HG03097 (cell line): ENCODE data around the gene PADI1.

Experiments
- ATAC-seq: cut with Tn5 transposase; IDR thresholded peaks from one replicate; pipeline ENCODE4 v1.9.1; 2021; ENCODE audit not compliant: unreplicated experiment, low FRiP score

PADI1 gene

DNA sequence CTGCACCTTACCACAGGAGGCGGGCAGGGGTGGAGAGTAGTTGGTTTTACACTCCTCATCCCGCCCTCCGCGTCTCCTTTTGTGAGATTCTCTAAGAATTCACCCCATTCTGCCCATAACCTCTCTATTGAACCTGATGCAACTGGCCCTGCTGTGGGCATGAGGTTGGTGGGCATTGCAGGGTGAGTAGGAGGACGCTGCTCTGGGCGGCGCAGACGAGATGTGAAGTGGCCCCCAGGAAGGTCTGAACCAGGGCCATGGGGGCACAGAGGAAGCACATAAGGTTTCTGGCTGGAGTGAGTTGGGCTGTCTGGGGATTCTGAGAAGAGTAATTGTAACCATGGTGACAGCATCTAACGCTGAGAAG lies 8.8 kb downstream of the PADI1 start:
- ATAC-seq, result no peak

- no peak for ATAC-seq
Observed at GRCh38 chr1:17214876-17215544, 10.1 kb downstream of the PADI1 start.

DNA sequence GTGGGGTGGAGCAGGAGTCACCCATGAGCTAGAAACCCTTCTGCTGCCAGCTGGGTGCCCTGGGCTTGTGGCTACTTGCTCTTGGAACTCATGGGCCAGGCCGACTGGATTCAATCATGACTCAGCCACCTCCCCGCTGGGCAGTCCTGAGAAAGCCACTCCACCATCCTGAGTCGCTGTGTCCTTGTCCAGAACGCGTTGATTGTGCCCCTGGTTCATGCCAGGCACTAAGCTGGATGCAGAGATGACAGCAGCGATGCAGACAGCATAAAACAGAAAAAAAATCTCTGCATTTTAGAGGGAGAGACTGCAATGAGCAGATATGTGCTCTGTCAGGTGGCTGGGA lies 10.6 kb downstream of the PADI1 start:
- no peak for ATAC-seq

- no peak for ATAC-seq
Observed at GRCh38 chr1:17216078-17216477, 11.2 kb downstream of the PADI1 start.

GRCh38 chr1:17217607-17218006 lies 12.7 kb downstream of the PADI1 start:
- no peak for ATAC-seq

GRCh38 chr1:17218939-17219338 lies 14.0 kb downstream of the PADI1 start:
- no peak for ATAC-seq

DNA sequence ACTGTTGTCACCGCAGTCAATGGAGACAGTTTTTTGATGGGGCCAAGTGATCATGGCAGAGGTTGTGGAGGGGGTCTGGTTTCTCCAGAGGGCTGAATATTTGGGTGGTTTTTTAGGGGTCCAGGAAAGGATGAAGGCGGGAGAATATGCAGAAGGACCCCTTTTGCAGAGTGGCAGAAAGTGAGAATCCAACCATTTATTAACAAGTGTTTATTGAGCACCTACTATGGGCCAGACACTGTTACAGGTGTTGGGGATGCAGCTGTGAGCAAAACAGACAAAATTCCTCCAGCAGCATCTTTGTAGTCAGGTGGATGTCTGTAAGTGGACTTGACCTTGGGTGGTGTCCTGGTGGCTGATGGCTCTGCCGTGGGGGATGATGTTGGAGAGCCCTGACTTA lies 15.4 kb downstream of the PADI1 start:
- ATAC-seq, result no peak

GRCh38 chr1:17222557-17222956 lies 17.6 kb downstream of the PADI1 start:
- no peak for ATAC-seq

DNA sequence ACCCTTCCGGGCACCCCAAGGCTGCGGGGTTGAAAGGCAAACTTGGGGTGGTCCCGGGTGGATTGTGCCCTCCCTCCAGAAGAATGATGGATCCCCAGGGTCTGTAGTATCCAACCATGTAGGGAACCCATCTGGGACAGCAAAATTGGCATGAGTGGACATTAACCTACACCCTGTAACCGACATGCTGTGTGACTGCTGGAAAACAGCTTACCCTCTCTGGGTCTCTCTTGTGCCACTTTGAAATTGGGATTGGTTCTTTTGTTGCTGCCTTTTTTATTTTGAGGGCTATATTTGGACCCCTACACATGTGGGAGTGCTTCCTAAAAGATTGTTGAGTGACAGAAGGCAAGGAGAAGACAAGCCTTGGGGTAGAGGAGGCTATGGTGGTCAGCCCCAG lies 19.5 kb downstream of the PADI1 start:
- no peak for ATAC-seq

- no peak for ATAC-seq
Observed at GRCh38 chr1:17225140-17225539, 20.2 kb downstream of the PADI1 start.

- no peak for ATAC-seq
Observed at GRCh38 chr1:17227358-17227915, 22.5 kb downstream of the PADI1 start.

GRCh38 chr1:17228619-17229018 lies 23.7 kb downstream of the PADI1 start:
- ATAC-seq, result no peak

DNA sequence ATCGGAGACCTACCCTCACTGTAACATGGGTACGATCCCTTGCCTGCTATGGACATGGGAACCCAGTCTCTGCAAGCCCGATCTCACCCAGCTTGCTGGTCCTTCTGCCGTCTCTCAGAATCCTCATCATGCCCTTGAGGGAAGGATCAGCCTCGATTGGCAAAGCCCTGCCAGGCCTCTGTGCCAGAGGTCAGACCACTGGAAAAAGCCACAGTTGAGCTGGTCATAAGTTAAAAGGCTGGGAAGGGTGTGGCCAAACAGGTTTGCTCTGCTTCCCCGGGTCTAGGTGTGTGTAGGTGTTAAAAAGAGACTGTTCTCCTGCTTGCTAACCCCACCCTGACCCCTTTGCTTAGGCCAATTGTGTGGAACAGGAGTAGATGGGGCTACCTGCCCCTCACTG lies 24.5 kb downstream of the PADI1 start:
- no peak for ATAC-seq

DNA sequence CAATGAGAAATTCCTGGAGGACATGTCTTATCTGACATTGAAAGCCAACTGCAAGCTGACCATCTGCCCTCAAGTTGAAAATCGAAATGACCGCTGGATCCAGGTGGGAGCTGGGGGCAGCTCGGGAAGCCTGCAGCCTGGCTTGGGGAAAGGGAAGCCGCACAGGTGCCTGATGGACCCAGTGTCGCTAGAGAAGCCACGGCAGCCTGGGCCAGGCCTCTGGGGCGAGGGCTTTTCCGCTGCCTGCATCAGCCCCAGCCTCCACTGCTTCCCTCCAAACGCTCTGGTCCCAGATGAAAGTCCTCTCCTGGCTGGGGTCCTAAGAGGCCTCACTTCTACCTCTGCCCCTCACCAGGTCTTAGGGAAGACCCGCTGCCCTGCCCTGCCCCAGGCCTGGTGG lies 25.2 kb downstream of the PADI1 start:
- no peak for ATAC-seq

- no peak for ATAC-seq
Observed at GRCh38 chr1:17230671-17231310, 25.9 kb downstream of the PADI1 start.

DNA sequence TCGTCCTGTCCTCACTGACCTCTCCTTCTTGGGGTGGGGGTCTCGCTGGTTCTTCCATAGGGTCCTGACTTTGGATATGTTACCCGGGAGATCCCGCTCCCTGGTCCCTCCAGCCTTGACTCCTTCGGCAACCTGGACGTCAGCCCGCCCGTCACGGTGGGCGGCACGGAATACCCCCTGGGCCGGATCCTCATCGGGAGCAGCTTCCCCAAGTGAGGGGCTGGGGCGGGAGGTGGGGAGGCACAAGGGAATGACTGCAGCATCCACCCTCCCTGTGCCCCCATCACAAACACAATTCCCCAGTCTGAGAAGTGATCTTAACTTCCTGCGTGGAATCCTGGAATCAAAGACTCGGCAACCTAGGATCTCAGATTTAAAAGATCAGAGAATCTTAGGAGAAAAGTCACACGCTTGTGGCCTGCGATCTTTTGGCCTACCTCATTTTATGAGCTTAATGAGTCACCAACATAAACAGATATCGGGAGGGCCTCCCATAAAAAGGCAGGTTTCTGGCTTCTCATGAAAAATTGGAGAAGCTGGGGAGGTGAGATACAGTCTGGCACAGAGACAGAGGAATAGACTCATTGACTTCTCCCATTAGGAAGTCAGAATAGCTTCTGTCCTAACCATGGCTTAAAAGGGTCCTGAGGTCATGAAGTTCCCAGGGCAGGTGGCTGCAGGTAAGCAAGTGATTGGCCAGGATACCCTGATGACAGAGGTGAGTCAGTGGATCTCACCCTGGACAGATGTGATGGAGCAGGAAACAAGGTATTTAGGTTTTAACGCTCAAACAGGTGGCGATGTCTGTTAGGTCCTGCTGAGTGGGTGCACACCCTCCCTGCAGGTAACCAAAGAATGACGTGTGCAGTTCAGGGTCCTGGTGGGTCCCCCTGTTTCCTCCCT lies 28.1 kb downstream of the PADI1 start:
- ATAC-seq, result no peak

GRCh38 chr1:17233675-17234320 lies 28.9 kb downstream of the PADI1 start:
- ATAC-seq, result no peak

GRCh38 chr1:17234405-17234804 lies 29.5 kb downstream of the PADI1 start:
- no peak for ATAC-seq

DNA sequence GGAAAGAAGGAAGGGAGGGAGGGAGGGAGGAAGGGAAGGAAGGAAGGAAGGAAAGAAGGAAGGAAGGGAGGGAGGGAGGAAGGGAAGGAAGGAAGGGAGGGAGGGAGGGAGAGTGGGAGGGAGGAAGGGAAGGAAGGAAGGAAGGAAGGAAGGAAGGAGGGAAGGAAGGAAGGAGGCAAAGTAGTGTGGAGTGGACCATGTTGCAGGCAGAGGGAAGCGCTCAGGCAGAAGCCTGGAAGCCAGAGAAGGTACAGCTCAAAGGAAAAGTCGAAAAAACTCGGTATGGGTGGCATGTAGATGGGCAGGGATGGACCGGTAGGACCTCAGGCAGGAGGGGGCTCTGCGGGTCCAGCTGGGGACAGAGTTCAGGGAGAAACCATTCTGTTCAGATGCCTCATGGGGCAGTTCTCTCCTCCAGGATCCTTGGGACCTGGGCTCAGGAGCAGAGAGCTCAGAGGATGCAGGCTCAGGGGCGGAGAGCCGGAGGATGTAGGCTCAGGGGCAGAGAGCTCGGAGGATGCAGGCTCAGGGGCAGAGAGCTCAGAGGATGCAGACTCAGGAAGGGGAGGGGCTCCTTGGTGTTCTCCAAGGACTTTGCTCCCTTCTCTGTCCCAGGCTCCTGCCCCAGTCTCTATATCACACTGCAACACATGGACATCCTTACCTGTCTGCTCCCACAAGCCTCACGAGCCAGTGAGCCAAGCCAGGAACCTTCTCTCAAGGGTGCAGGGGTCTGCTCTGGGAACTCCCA lies 30.4 kb downstream of the PADI1 start:
- ATAC-seq, result no peak
